Lung (tissue), 12 donors: ENCODE data around the gene ZBTB47. TPM values are rescaled to one million over a fixed set of nuclear protein-coding genes. Genes with fewer than 3 reads are reported as not detected.

ENCODE experiments used
- ATAC-seq: fragments of 200-7000 bp; cut with Tn5 transposase; one replicate; pipeline ENCODE4 v1.9.1; 2020; ENCODE audit warnings: moderate number of reproducible peaks; ENCODE audit not compliant: insufficient read depth, low FRiP score
- DNase-seq, 3 donors: peaks; one replicate each; pipeline ENCODE4 v3.0.0-alpha.2; 2013 to 2017
- H3K27ac ChIP-seq, 2 donors: one replicate each; pipeline ENCODE4 v1.5.1; 2013; ENCODE audit warnings: mild to moderate bottlenecking in 2 of 2, moderate library complexity in 2 of 2, control low read depth in 1 of 2, inconsistent platforms in 1 of 2, low read depth in 1 of 2, low read length in 1 of 2
- H3K27me3 ChIP-seq, 3 donors: one replicate each; pipeline ENCODE4 v1.5.1; 2013; ENCODE audit warnings: low read length in 2 of 3; ENCODE audit not compliant: control insufficient read depth in 3 of 3, insufficient read depth in 3 of 3
- H3K36me3 ChIP-seq, 4 donors: one replicate each; pipeline ENCODE4 v1.5.1; 2013; ENCODE audit warnings: low read length in 4 of 4, mild to moderate bottlenecking in 1 of 4, moderate library complexity in 1 of 4; ENCODE audit not compliant: control insufficient read depth in 4 of 4, insufficient read depth in 4 of 4
- H3K4me1 ChIP-seq, 5 donors: one replicate each; pipeline ENCODE4 v1.5.1; 2013; ENCODE audit warnings: low read length in 5 of 5, mild to moderate bottlenecking in 2 of 5, moderate library complexity in 1 of 5; ENCODE audit not compliant: control insufficient read depth in 5 of 5, insufficient read depth in 5 of 5
- H3K4me3 ChIP-seq: one replicate; pipeline ENCODE4 v1.5.1; 2013; ENCODE audit warnings: mild to moderate bottlenecking, control low read depth, moderate library complexity
- H3K9ac ChIP-seq, 2 donors: one replicate each; pipeline ENCODE4 v1.5.1; 2013; ENCODE audit warnings: low read length in 2 of 2, control low read depth in 1 of 2; ENCODE audit not compliant: insufficient read depth in 1 of 2
- H3K9me3 ChIP-seq, 4 donors: one replicate each; pipeline ENCODE4 v1.5.1; 2013; ENCODE audit warnings: low read length in 3 of 4, mild to moderate bottlenecking in 1 of 4, moderate library complexity in 1 of 4; ENCODE audit not compliant: control insufficient read depth in 4 of 4, insufficient read depth in 3 of 4
- WGBS, 2 donors: extraction: QIAGEN DNeasy Blood & Tissue Kit; methylation state at CpG; one replicate each; pipeline ENCODE4 v1.1.7; 2013; 5-methylcytosine and 5-hydroxymethylcytosine counted together
- polyA plus RNA-seq, 2 donors: library from polyadenylated mRNA; stranded (reverse); fragments of 200-250 nt; gene quantifications; one replicate each; pipeline ENCODE4 v1.2.1, GENCODE V29; 2013
- total RNA-seq, 2 donors: library from RNA; depleted of rRNA in 1 of 2; stranded (reverse); fragments of >200 nt in 1 of 2; gene quantifications; one replicate each; pipeline ENCODE4 v1.2.1, GENCODE V29; 2014 to 2021
- TF ChIP-seq, protein P1 (sequence below): IDR thresholded peaks from 2 replicates; pipeline ENCODE4 v1.5.1; 2012; ENCODE audit warnings: mild to moderate bottlenecking; ENCODE audit errors: control extremely low read depth, extremely low read depth
- donor health status: control.
- donor health status: control.
- donor health status: Bipolar disorder and iron deficiency.
- donor health status: healthy.
- donor health status: DM: yes; HTN: yes; CAD: no.

Gene ZBTB47
- total and polyA plus RNA-seq, 4 donors: 8.6 to 34.1 (median 15.8) TPM

- ATAC-seq (no peak), DNase-seq (peak in 1 of 3 donors; percentile 9)
- Histone ChIP-seq H3K9ac (no peak overlapping the region), H3K27me3 (no peaks in the 10 kb centered on the region), H3K36me3 (no peaks in the 10 kb centered on the region), H3K9me3 (peaks cover 0 to 6% (median 1%) of the 10 kb centered on the region in 4 donors), H3K27ac (no peak overlapping the region), H3K4me3 (no peak overlapping the region), H3K4me1 (peaks cover 0 to 7% (median 0%) of the 10 kb centered on the region in 5 donors)
- TF ChIP-seq, protein P1, sequence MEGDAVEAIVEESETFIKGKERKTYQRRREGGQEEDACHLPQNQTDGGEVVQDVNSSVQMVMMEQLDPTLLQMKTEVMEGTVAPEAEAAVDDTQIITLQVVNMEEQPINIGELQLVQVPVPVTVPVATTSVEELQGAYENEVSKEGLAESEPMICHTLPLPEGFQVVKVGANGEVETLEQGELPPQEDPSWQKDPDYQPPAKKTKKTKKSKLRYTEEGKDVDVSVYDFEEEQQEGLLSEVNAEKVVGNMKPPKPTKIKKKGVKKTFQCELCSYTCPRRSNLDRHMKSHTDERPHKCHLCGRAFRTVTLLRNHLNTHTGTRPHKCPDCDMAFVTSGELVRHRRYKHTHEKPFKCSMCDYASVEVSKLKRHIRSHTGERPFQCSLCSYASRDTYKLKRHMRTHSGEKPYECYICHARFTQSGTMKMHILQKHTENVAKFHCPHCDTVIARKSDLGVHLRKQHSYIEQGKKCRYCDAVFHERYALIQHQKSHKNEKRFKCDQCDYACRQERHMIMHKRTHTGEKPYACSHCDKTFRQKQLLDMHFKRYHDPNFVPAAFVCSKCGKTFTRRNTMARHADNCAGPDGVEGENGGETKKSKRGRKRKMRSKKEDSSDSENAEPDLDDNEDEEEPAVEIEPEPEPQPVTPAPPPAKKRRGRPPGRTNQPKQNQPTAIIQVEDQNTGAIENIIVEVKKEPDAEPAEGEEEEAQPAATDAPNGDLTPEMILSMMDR: no peak
- WGBS, 2 donors: 50 to 66% methylated on average over 8 of the region's 8 CpGs
These were observed 14.3 kb downstream of the ZBTB47 start for GRCh38 chr3:42667523-42668412.

- 90 to 93% methylated on average over 2 of the region's 2 CpGs for WGBS, 2 donors
- TF ChIP-seq, protein P1: no peak
- H3K4me3 ChIP-seq: no peak overlapping the region
- no peak for ATAC-seq
- peaks cover 0 to 8% (median 1%) of the 10 kb centered on the region in 4 donors for H3K9me3 ChIP-seq
- DNase-seq: peak in 1 of 3 donors; percentile 2
- no peaks in the 10 kb centered on the region for H3K27me3 ChIP-seq
- no peaks in the 10 kb centered on the region for H3K36me3 ChIP-seq
- peaks cover 0 to 7% (median 0%) of the 10 kb centered on the region in 5 donors for H3K4me1 ChIP-seq
- H3K9ac ChIP-seq: no peak overlapping the region
- H3K27ac ChIP-seq: no peak overlapping the region
These were observed 14.9 kb downstream of the ZBTB47 start for GRCh38 chr3:42668413-42668760.

- WGBS, 2 donors: 67 to 90% methylated on average over 4 of the region's 4 CpGs
- Histone ChIP-seq H3K4me1 (peaks cover 0 to 7% (median 0%) of the 10 kb centered on the region in 5 donors), H3K4me3 (no peak overlapping the region), H3K9ac (no peak overlapping the region), H3K36me3 (no peaks in the 10 kb centered on the region), H3K27ac (no peak overlapping the region), H3K27me3 (no peaks in the 10 kb centered on the region), H3K9me3 (peaks cover 0 to 8% (median 1%) of the 10 kb centered on the region in 4 donors)
- TF ChIP-seq, protein P1: no peak
- no peak for ATAC-seq
- peak in 1 of 3 donors; percentile 14 for DNase-seq
These were observed 15.3 kb downstream of the ZBTB47 start for GRCh38 chr3:42668793-42669217.
